Activated naive CD8-positive, alpha-beta T cell treated with anti-CD3 and anti-CD28 coated beads, Interleukin-2, amount 10 ng/mL, durations not matched to agents 7 days and 5 days (primary cell): ENCODE measurements around the gene C1orf174. TPM values are rescaled to one million over a fixed set of nuclear protein-coding genes. Genes with fewer than 3 reads are reported as not detected.
A peak's percentile ranks its signal among the peaks of the same experiment; 100 is the strongest.

Experiments
- ATAC-seq: fragments of 150-1000 bp; cut with Tn5 transposase; one replicate; pipeline ENCODE4 v1.10.0; 2021; ENCODE audit warnings: low read depth, moderate library complexity
- POLR2A ChIA-PET: fragments of 350-600 bp; sonication (Branson Sonifier 250); formaldehyde crosslinking; loops from one replicate; lab custom pipeline; 2021; ENCODE audit warnings: antibody characterized with exemption; lab: Charles Lee
- DNase-seq: peaks from one replicate; pipeline ENCODE4 v3.0.0; 2021
- H3K27ac Mint-ChIP-seq: one replicate; pipeline ENCODE4 v1.8.0; 2022; ENCODE audit warnings: mild to moderate bottlenecking, mixed read lengths
- H3K27me3 Mint-ChIP-seq: one replicate; pipeline ENCODE4 v1.8.0; 2022; ENCODE audit warnings: mild to moderate bottlenecking, moderate library complexity, mixed read lengths
- H3K36me3 Mint-ChIP-seq: one replicate; pipeline ENCODE4 v1.8.0; 2021; ENCODE audit warnings: mild to moderate bottlenecking, mixed read lengths
- H3K4me1 Mint-ChIP-seq: one replicate; pipeline ENCODE4 v1.8.0; 2021; ENCODE audit warnings: mixed read lengths
- H3K4me3 Mint-ChIP-seq: one replicate; pipeline ENCODE4 v1.8.0; 2022; ENCODE audit warnings: mild to moderate bottlenecking, moderate library complexity, mixed read lengths
- H3K9me3 Mint-ChIP-seq: one replicate; pipeline ENCODE4 v1.8.0; 2021; ENCODE audit warnings: mixed read lengths
- total RNA-seq, 2 experiments: library from RNA; stranded (reverse); gene quantifications; one replicate each; pipeline ENCODE4 v1.2.3, GENCODE V29; 2021

Gene C1orf174
- 10 to 100 TPM; 31.1 to 34.4 TPM for total RNA-seq

DNA sequence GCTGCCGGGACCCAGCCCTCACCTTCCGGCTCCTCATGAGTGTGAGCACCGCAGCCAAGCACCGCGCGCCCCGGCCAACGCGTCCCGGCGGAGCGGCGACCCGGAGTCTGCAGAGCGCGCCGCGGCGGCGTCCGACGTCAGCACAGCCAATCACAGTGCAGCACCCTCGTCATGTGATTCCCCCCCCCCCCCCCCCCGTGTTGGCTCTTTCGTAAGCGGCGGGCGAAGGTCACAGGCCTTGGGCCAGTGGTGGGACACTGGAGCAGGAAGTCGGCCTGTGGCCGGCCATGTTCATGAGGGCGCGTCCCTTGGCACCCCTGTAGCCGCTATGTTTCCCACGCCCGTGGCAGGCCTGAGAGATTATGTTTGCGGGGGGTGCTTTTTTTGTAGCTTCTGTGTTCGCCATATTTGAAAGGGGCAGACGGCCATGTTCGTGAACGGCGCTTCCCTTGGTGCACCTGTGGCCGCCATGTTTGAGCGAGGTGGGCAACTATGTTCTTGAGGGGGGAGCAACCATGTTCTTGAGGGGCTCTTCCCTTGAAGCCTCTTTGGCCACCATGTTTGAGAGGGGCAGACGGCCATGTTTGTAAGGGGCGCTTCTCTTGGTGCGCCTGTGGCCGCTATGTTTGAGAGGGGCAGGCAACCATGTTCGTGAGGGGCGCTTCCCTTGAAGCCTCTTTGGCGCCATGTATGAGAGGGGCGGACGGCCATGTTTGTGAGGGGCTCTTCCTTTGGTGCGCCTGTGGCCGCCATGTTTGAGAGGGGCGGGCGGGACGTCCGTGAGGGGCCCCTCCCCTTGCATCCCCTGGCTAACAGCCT lies at the start of gene C1orf174:
TSS of gene C1orf174 (minus strand) at position 123 of the 819 bp plus-strand sequence. CDS start at position 37, 86 bp downstream.
- Mint-ChIP-seq H3K9me3 (peaks cover 5% of the 10 kb centered on the region), H3K4me1 (peaks cover 45% of the 10 kb centered on the region), H3K27me3 (no peaks in the 10 kb centered on the region), H3K27ac (peak within 1 kb of the TSS; percentile 93), H3K4me3 (peak within 1 kb of the TSS; percentile 97), H3K36me3 (peaks cover 14% of the 10 kb centered on the region)
- POLR2A ChIA-PET: interaction anchor here (1.2 to 6.3 kb wide), 3 partner anchors 10 to 105 kb away, joined by 3 to 64 read pairs (median 8); partner anchors contain the start of genes CEP104, DFFB and LRRC47
- ATAC-seq (peak; percentile 82), DNase-seq (peak; percentile 89)

- Mint-ChIP-seq H3K27me3 (peaks cover 5% of the 10 kb centered on the region), H3K4me3 (no peak overlapping the region), H3K9me3 (no peaks in the 10 kb centered on the region), H3K36me3 (no peaks in the 10 kb centered on the region), H3K4me1 (no peaks in the 10 kb centered on the region), H3K27ac (no peak overlapping the region)
- POLR2A ChIA-PET: no interaction called here
- ATAC-seq: no peak
- no peak for DNase-seq
These were observed 48.3 kb upstream of the C1orf174 start for GRCh38 chr1:3948344-3948743.

DNA sequence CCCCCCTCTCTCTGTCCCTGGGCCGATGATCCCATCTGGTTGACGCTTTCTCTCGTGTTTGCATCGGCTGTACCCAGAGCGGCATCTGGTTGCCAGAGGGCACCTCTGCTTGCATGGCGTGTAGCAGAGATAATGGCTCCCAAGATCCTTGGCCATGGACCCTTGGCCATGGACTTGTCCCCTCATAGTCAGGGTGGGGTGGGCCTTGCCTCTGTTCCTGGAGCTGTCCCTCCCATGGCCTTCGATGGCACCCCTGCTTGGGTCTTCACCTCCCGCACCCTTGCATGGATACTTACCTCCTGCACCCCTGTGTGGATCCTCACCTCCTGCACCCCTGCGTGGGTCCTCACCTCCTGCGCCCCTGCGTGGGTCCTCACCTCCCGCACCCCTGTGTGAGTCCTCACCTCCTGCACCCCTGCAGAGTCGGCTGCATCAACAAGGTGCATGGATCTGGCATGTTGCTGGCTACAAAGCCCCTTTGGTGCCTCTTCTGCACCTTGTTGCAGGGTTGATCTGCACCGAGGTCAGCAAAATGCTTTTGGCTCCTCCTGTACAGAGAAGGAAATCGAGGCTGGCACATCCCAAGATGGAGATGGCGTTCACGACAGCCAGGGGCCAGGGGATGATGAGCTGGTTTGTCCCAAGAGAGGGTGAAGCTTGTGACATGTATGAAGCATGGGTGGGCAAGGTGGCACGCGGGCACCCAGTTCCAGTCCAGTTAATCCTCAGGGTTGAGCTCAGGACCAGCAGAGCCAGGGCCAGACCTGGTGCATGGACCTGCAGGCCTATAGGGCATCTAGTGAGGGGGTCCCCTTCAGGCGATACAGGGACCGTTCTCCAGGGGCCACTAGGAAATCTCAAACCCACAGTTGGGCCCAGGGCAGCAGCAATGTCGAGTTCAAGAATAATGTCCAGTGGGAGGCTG lies 46.1 kb upstream of the C1orf174 start:
- Mint-ChIP-seq H3K4me3 (no peak overlapping the region), H3K27me3 (peaks cover 3% of the 10 kb centered on the region), H3K4me1 (no peaks in the 10 kb centered on the region), H3K27ac (no peak overlapping the region), H3K9me3 (no peaks in the 10 kb centered on the region), H3K36me3 (no peaks in the 10 kb centered on the region)
- ATAC-seq: no peak
- POLR2A ChIA-PET: no interaction called here
- no peak for DNase-seq

DNA sequence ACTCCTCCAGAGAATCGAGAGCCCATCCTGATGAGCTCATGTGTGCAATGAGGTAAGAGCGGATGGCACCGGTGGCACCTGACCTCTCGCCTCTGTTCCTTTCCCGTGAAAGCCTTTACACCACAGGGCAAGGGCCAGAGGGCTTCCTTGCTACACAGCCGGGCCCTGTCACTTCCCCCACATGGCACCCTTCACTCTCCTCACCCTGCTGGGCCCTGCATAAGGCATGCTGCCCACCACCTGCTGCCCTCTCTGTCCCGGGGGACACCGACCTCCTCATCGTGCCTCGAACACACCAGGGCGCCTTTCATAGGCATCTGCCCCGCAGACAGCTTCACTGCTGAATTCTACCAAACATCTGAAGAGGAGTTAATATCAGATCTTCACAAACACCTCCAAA lies 45.1 kb upstream of the C1orf174 start:
- no peak overlapping the region for H3K27ac Mint-ChIP-seq
- H3K27me3 Mint-ChIP-seq: no peaks in the 10 kb centered on the region
- no peaks in the 10 kb centered on the region for H3K9me3 Mint-ChIP-seq
- ATAC-seq (no peak), DNase-seq (no peak)
- no peaks in the 10 kb centered on the region for H3K4me1 Mint-ChIP-seq
- POLR2A ChIA-PET: no interaction called here
- no peaks in the 10 kb centered on the region for H3K36me3 Mint-ChIP-seq
- H3K4me3 Mint-ChIP-seq: no peak overlapping the region

- no peak overlapping the region for H3K4me3 Mint-ChIP-seq
- no peaks in the 10 kb centered on the region for H3K36me3 Mint-ChIP-seq
- no peaks in the 10 kb centered on the region for H3K27me3 Mint-ChIP-seq
- H3K4me1 Mint-ChIP-seq: no peaks in the 10 kb centered on the region
- H3K9me3 Mint-ChIP-seq: no peaks in the 10 kb centered on the region
- POLR2A ChIA-PET: no interaction called here
- H3K27ac Mint-ChIP-seq: no peak overlapping the region
- ATAC-seq (no peak), DNase-seq (no peak)
These were observed 44.6 kb upstream of the C1orf174 start for GRCh38 chr1:3944578-3945125.

DNA sequence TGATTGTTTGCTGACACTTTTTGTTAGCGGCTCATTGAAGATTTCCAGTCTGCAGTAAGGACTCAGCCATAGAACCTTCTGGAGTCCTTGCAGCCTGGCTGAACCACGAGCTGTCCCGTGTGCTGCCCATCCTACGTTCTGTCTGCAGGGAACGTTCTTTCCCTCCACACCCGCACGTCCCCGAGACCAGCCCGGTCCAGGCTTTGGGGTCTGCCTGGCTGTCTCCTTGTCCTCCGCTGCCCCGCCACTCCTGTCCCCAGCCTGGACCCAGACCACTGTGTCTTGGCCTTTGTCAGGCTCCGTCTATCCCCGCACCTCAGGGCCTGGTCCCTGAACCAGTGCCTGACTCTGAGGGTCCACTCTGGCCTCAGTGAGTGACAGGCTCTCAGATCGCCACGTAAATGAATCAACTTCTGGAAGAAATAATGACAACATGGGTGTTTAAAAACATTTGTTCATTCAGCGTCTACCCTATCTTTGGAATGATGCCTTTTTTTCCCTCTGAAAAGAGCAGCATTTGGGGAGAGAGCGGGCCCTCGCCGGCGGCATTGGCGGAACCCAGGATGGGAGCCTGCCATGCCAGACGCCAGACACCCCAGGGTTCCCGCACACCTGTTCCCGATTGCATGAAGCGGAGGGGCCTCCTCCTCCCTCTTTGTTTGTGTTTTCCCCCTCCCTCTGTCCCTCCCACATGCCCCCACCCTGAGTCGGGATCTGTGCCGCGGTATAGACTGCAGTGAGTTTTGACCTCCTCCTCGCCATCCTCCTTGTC lies 43.9 kb upstream of the C1orf174 start:
- Mint-ChIP-seq H3K27ac (no peak overlapping the region), H3K4me3 (no peak overlapping the region), H3K36me3 (no peaks in the 10 kb centered on the region), H3K4me1 (no peaks in the 10 kb centered on the region), H3K9me3 (no peaks in the 10 kb centered on the region), H3K27me3 (no peaks in the 10 kb centered on the region)
- POLR2A ChIA-PET: no interaction called here
- DNase-seq: no peak
- ATAC-seq: no peak

DNA sequence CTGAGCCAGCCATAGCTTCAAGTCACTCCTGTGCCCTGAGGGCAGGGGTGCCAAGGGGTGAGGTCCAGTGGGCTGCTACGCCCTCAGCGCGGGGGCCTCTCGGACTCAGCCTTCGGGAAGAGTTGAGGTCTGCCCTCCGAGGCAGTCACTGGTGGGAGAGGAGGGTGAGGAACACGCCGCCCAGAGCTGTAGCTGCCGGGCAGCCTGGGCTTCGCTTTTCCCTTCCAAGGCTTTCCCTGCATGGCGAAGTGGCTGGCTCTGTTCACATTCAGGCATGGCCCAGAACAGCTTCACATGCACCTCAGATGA lies 43.0 kb upstream of the C1orf174 start:
- Mint-ChIP-seq H3K9me3 (no peaks in the 10 kb centered on the region), H3K27ac (no peak overlapping the region), H3K36me3 (no peaks in the 10 kb centered on the region), H3K4me1 (no peaks in the 10 kb centered on the region), H3K27me3 (no peaks in the 10 kb centered on the region), H3K4me3 (no peak overlapping the region)
- POLR2A ChIA-PET: no interaction called here
- DNase-seq (no peak), ATAC-seq (no peak)

DNA sequence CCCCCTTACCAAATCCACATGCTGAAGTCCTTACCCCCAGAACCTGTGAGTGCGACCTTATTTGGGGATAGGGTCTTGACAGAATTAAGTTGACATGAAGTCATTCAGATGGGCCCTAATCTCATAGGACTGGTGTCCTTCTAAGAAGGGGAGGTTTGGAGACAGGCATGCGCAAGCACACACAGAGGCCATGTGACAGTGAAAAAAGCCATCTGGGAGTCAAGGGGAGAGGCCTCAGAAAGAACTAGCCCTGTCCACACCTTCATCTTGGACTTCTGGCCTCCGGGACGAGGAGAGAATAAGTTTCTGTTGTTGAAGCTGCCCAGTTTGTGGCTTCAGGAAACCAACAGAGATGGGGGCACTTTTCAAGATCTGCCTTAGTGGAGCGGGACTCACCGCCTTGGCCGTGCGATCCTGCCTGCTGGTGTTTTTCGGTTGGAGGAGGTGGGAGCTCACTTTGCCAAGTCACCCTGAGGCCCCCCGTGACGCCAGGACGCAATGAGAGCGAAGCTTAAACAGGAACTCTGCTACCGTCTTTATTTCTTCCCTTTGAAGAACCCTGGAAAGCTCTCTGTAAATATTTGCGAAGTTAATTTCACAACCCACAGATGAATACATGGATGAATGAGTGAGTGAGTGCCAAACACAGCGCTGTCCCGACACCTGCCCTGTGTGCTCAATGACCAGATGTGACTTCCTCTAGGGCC lies 42.5 kb upstream of the C1orf174 start:
- no peak overlapping the region for H3K4me3 Mint-ChIP-seq
- POLR2A ChIA-PET: no interaction called here
- no peaks in the 10 kb centered on the region for H3K36me3 Mint-ChIP-seq
- DNase-seq (no peak), ATAC-seq (no peak)
- H3K27ac Mint-ChIP-seq: no peak overlapping the region
- no peaks in the 10 kb centered on the region for H3K9me3 Mint-ChIP-seq
- H3K27me3 Mint-ChIP-seq: no peaks in the 10 kb centered on the region
- H3K4me1 Mint-ChIP-seq: no peaks in the 10 kb centered on the region

GRCh38 chr1:3940754-3941345 lies 40.8 kb upstream of the C1orf174 start:
- ATAC-seq (no peak), DNase-seq (no peak)
- no peak overlapping the region for H3K4me3 Mint-ChIP-seq
- H3K27me3 Mint-ChIP-seq: no peaks in the 10 kb centered on the region
- H3K9me3 Mint-ChIP-seq: peaks cover 2% of the 10 kb centered on the region
- no peak overlapping the region for H3K27ac Mint-ChIP-seq
- POLR2A ChIA-PET: no interaction called here
- no peaks in the 10 kb centered on the region for H3K36me3 Mint-ChIP-seq
- no peaks in the 10 kb centered on the region for H3K4me1 Mint-ChIP-seq

- H3K36me3 Mint-ChIP-seq: no peaks in the 10 kb centered on the region
- no peak overlapping the region for H3K4me3 Mint-ChIP-seq
- ATAC-seq (no peak), DNase-seq (no peak)
- H3K4me1 Mint-ChIP-seq: no peaks in the 10 kb centered on the region
- POLR2A ChIA-PET: no interaction called here
- no peaks in the 10 kb centered on the region for H3K27me3 Mint-ChIP-seq
- H3K27ac Mint-ChIP-seq: no peak overlapping the region
- H3K9me3 Mint-ChIP-seq: peaks cover 2% of the 10 kb centered on the region
These were observed 40.1 kb upstream of the C1orf174 start for GRCh38 chr1:3940081-3940753.

DNA sequence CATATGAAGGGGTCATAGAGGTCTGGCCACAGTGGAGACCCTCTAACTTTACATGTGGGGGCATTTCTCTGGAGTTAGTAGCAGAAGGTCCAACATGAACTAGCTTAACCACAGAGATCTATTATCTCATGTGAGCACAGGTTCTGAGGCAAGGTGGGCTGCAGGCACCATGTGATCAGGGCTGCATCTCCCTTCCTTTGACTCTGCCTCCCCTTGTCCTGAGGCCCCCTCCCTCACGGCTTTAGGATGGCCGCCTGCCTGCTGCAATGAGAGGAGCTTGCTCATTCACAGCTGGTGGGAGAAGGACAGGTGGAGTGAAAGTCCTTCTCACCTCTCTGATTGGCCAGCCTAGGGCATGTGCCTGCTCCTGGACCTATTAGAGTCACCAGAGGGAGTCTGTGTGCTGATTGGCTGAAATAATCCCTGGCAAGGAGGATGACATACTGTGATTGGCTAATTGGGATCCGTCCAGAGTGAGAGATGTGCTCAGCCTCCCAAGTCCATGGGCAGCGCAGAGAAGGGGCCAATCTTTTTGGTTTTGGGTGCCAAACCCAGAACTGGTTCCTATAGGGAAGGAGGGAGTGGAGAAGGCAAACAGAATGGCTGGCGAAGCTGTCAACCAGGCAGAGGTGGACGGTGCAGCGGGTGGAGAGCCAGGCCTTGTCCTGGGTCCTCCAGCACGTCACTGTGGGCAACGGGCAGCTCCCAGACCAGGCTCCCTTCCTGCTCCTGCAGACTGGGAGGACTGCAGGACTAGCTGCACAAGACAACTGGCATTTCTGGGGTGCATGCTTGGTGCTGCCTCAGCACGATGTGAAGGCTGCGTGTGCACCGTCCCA lies 39.4 kb upstream of the C1orf174 start:
- ATAC-seq (no peak), DNase-seq (no peak)
- H3K4me1 Mint-ChIP-seq: no peaks in the 10 kb centered on the region
- no peaks in the 10 kb centered on the region for H3K27me3 Mint-ChIP-seq
- POLR2A ChIA-PET: no interaction called here
- H3K36me3 Mint-ChIP-seq: no peaks in the 10 kb centered on the region
- no peak overlapping the region for H3K27ac Mint-ChIP-seq
- H3K4me3 Mint-ChIP-seq: no peak overlapping the region
- peaks cover 2% of the 10 kb centered on the region for H3K9me3 Mint-ChIP-seq
